Measurements from ENCODE around the gene ACOXL.

ACOXL gene

DNA sequence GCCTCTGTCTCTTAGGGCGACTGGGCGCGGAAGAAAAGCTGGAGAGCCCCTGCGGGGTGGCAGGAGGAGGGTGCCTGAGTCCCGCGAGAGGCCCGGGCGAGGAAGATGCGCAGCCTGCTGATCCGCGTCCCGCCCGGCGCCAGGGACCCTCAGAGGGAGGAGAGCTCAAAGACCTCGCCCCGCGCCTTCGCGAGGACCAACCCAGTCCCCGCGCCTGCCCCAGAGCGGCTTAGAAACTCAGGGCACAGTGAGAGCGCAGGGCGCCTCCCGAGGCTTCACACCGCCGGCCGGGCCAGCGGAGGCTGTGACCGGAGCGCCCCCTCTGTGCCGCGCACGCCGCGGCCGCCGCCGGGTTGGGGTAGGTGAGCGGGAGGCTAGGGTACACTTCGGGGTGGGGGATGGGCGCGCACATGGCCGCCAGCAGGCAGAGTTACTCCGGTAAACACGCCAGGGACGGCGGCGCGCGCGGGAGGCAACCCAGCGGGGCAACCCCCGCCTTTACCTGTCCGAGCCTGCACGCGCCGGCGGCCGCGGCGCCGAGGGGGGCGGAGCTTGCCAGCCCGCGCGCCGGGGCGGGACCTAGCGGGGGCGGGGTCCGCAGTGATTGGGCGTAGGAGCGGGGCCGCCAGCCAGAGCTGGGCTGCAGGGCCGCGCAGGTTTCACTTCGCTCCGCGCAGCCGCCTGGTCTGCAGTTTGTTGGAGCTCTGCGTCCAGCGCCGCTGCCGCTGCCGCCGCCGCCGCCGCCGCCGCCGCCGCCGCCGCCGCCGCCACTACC, 388.1 kb downstream of the ACOXL start, which contains the start of gene BCL2L11 (continued):
- peak; percentile 81 for TF ChIP-seq GLIS2 (tag by site-specific recombination; IDR thresholded peaks at IDR 0.05)
- TF ChIP-seq GLI4 (tag by site-specific recombination; IDR thresholded peaks at IDR 0.05): no peak
- TF ChIP-seq MEIS1 (CRISPR knock-in tag; IDR thresholded peaks at IDR 0.05; ENCODE audit: borderline replicate concordance): peak; percentile 5; the same call in 1 of the 2 replicates
- no peak; the same call in 1 of the 2 replicates for TF ChIP-seq ZBTB1 (tag by site-specific recombination; IDR thresholded peaks at IDR 0.05)
- no peak for TF ChIP-seq ZFP3 (tag by site-specific recombination; IDR thresholded peaks at IDR 0.05; ENCODE audit: low read depth)
- TF ChIP-seq SALL2 (tag by site-specific recombination; IDR thresholded peaks at IDR 0.05; ENCODE audit: borderline replicate concordance): no peak
- TF ChIP-seq, protein P1, sequence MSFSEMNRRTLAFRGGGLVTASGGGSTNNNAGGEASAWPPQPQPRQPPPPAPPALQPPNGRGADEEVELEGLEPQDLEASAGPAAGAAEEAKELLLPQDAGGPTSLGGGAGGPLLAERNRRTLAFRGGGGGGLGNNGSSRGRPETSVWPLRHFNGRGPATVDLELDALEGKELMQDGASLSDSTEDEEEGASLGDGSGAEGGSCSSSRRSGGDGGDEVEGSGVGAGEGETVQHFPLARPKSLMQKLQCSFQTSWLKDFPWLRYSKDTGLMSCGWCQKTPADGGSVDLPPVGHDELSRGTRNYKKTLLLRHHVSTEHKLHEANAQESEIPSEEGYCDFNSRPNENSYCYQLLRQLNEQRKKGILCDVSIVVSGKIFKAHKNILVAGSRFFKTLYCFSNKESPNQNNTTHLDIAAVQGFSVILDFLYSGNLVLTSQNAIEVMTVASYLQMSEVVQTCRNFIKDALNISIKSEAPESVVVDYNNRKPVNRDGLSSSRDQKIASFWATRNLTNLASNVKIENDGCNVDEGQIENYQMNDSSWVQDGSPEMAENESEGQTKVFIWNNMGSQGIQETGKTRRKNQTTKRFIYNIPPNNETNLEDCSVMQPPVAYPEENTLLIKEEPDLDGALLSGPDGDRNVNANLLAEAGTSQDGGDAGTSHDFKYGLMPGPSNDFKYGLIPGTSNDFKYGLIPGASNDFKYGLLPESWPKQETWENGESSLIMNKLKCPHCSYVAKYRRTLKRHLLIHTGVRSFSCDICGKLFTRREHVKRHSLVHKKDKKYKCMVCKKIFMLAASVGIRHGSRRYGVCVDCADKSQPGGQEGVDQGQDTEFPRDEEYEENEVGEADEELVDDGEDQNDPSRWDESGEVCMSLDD (tag by site-specific recombination; IDR thresholded peaks at IDR 0.05): peak; percentile 49; the same call in 1 of the 2 replicates
- no peak for TF ChIP-seq ZNF280D (tag by site-specific recombination; IDR thresholded peaks at IDR 0.05)
- no peak for TF ChIP-seq ZNF37A (tag by site-specific recombination; IDR thresholded peaks at IDR 0.05)
- no peak for TF ChIP-seq ZNF354C (tag by site-specific recombination; IDR thresholded peaks at IDR 0.05; ENCODE audit: borderline replicate concordance, low read depth)
- 0 out of 2 replicates have a peak, but pooled peaks have one; percentile 20 for TF ChIP-seq ZNF24 (tag by site-specific recombination; IDR thresholded peaks at IDR 0.05)
- TF ChIP-seq, protein P2, sequence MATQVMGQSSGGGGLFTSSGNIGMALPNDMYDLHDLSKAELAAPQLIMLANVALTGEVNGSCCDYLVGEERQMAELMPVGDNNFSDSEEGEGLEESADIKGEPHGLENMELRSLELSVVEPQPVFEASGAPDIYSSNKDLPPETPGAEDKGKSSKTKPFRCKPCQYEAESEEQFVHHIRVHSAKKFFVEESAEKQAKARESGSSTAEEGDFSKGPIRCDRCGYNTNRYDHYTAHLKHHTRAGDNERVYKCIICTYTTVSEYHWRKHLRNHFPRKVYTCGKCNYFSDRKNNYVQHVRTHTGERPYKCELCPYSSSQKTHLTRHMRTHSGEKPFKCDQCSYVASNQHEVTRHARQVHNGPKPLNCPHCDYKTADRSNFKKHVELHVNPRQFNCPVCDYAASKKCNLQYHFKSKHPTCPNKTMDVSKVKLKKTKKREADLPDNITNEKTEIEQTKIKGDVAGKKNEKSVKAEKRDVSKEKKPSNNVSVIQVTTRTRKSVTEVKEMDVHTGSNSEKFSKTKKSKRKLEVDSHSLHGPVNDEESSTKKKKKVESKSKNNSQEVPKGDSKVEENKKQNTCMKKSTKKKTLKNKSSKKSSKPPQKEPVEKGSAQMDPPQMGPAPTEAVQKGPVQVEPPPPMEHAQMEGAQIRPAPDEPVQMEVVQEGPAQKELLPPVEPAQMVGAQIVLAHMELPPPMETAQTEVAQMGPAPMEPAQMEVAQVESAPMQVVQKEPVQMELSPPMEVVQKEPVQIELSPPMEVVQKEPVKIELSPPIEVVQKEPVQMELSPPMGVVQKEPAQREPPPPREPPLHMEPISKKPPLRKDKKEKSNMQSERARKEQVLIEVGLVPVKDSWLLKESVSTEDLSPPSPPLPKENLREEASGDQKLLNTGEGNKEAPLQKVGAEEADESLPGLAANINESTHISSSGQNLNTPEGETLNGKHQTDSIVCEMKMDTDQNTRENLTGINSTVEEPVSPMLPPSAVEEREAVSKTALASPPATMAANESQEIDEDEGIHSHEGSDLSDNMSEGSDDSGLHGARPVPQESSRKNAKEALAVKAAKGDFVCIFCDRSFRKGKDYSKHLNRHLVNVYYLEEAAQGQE (tag by site-specific recombination; IDR thresholded peaks at IDR 0.05): no peak
- TF ChIP-seq ZNF175 (tag by site-specific recombination; IDR thresholded peaks at IDR 0.05): no peak
- TF ChIP-seq ZNF791 (tag by site-specific recombination; IDR thresholded peaks at IDR 0.05): no peak
- TF ChIP-seq PRDM2 (tag by site-specific recombination; IDR thresholded peaks at IDR 0.05; ENCODE audit: borderline replicate concordance): no peak
- TF ChIP-seq ZNF555 (tag by site-specific recombination; conservative IDR thresholded peaks at IDR 0.05): no peak
- TF ChIP-seq TCF7L2 (IDR thresholded peaks at IDR 0.05; ENCODE audit: borderline replicate concordance, low read depth, low read length): no peak
- TF ChIP-seq KLF9 (tag by site-specific recombination; IDR thresholded peaks at IDR 0.05; ENCODE audit: low read depth): no peak
- peak; percentile 94 for TF ChIP-seq ZEB2 (tag by site-specific recombination; IDR thresholded peaks at IDR 0.05)
- no peak for TF ChIP-seq GLI2 (tag by site-specific recombination; IDR thresholded peaks at IDR 0.05; ENCODE audit: borderline replicate concordance, low read depth)
- TF ChIP-seq ZFHX2 (tag by site-specific recombination; conservative IDR thresholded peaks at IDR 0.05): peak; percentile 40

All from HEK293 (cell line).